HEK293 (cell line): Measurements from ENCODE around the gene MGAT5B.

ENCODE experiments used
- CTCF ChIA-PET: fragments of 350-600 bp; formaldehyde crosslinking; extraction: SDS; loops from one replicate; lab custom pipeline; 2021; ENCODE audit warnings: antibody characterized with exemption; lab: Yijun Ruan, JAX
- POLR2A ChIA-PET: fragments of 300-600 bp; formaldehyde crosslinking; extraction: SDS; loops from one replicate; lab custom pipeline; 2020; ENCODE audit warnings: antibody characterized with exemption, inconsistent platforms; lab: Yijun Ruan, JAX
- H3K27ac ChIP-seq: fragments of 200-500 bp; sonication (Bioruptor generic); 2 replicates; pipeline ENCODE4 v1.5.1; 2014; ENCODE audit warnings: low read depth, low read length, control low read depth, inconsistent platforms; ENCODE audit errors: extremely low read depth
- H3K36me3 ChIP-seq, 2 experiments: fragments of 200-500 bp in 1 of 2; sonication (Bioruptor generic) in 1 of 2; 1 replicate in 1 of 2; 2 replicates in 1 of 2; pipeline ENCODE4 v1.5.1; 2014 to 2017; ENCODE audit warnings: inconsistent platforms in 2 of 2, low read length in 2 of 2; ENCODE audit not compliant: control insufficient read depth in 2 of 2, insufficient read depth in 1 of 2
- H3K4me1 ChIP-seq: fragments of 200-500 bp; sonication (Bioruptor generic); 2 replicates; pipeline ENCODE4 v1.5.1; 2014; ENCODE audit warnings: mild to moderate bottlenecking, low read length, inconsistent platforms; ENCODE audit not compliant: control insufficient read depth, insufficient read depth
- H3K4me3 ChIP-seq: 2 replicates; pipeline ENCODE4 v1.5.1; 2011; ENCODE audit warnings: low read depth, mild to moderate bottlenecking, control low read depth, low read length, moderate library complexity
- H3K9me3 ChIP-seq: fragments of 200-500 bp; sonication (Bioruptor generic); 2 replicates; pipeline ENCODE4 v1.5.1; 2014; ENCODE audit warnings: low read depth, low read length, inconsistent platforms; ENCODE audit not compliant: control insufficient read depth, insufficient read depth
- BCL11A ChIP-seq: fragments of 450-650 bp; formaldehyde crosslinking; IDR thresholded peaks from 2 replicates; pipeline ENCODE4 v1.5.1; 2016; ENCODE audit warnings: low read depth, missing biosample characterization, missing genetic modification characterization
- GLIS2 ChIP-seq: fragments of 450-650 bp; formaldehyde crosslinking; IDR thresholded peaks from 2 replicates; pipeline ENCODE4 v1.5.1; 2016; ENCODE audit warnings: missing biosample characterization, missing genetic modification characterization
- KLF9 ChIP-seq: fragments of 450-650 bp; formaldehyde crosslinking; IDR thresholded peaks from 2 replicates; pipeline ENCODE4 v1.5.1; 2016; ENCODE audit warnings: missing biosample characterization, missing genetic modification characterization, low read depth
- TSHZ1 ChIP-seq: fragments of 450-650 bp; formaldehyde crosslinking; IDR thresholded peaks from 2 replicates; pipeline ENCODE4 v1.5.1; 2016; ENCODE audit warnings: missing biosample characterization, missing genetic modification characterization, borderline replicate concordance
- ZNF132 ChIP-seq: fragments of 450-650 bp; formaldehyde crosslinking; IDR thresholded peaks from 2 replicates; pipeline ENCODE4 v1.5.1; 2017; ENCODE audit warnings: missing biosample characterization, missing genetic modification characterization, borderline replicate concordance
- ZNF133 ChIP-seq: fragments of 450-650 bp; formaldehyde crosslinking; IDR thresholded peaks from 2 replicates; pipeline ENCODE4 v1.5.1; 2016; ENCODE audit warnings: missing biosample characterization, missing genetic modification characterization
- ZNF155 ChIP-seq: fragments of 450-650 bp; formaldehyde crosslinking; IDR thresholded peaks from 2 replicates; pipeline ENCODE4 v1.5.1; 2016; ENCODE audit warnings: missing biosample characterization, missing genetic modification characterization
- ZNF248 ChIP-seq: fragments of 450-650 bp; formaldehyde crosslinking; IDR thresholded peaks from 2 replicates; pipeline ENCODE4 v1.5.1; 2017; ENCODE audit warnings: missing biosample characterization, missing genetic modification characterization
- ZNF416 ChIP-seq: fragments of 450-650 bp; formaldehyde crosslinking; IDR thresholded peaks from 2 replicates; pipeline ENCODE4 v1.5.1; 2016; ENCODE audit warnings: missing biosample characterization, missing genetic modification characterization
- ZNF518A ChIP-seq: fragments of 450-650 bp; formaldehyde crosslinking; conservative IDR thresholded peaks from 2 replicates; pipeline ENCODE4 v1.5.1; 2016; ENCODE audit warnings: low read depth, missing biosample characterization, missing genetic modification characterization
- ZNF544 ChIP-seq: fragments of 450-650 bp; formaldehyde crosslinking; IDR thresholded peaks from 2 replicates; pipeline ENCODE4 v1.5.0; 2017; ENCODE audit warnings: missing biosample characterization, missing genetic modification characterization
- ZNF555 ChIP-seq: fragments of 450-650 bp; formaldehyde crosslinking; conservative IDR thresholded peaks from 2 replicates; pipeline ENCODE4 v1.5.1; 2017; ENCODE audit warnings: missing biosample characterization, mild to moderate bottlenecking, missing genetic modification characterization, inconsistent platforms
- ZNF571 ChIP-seq: fragments of 450-650 bp; formaldehyde crosslinking; IDR thresholded peaks from 2 replicates; pipeline ENCODE4 v1.5.0; 2017; ENCODE audit warnings: missing biosample characterization, missing genetic modification characterization
- ZNF610 ChIP-seq: fragments of 450-650 bp; formaldehyde crosslinking; IDR thresholded peaks from 2 replicates; pipeline ENCODE4 v1.5.1; 2016; ENCODE audit warnings: missing biosample characterization, missing genetic modification characterization, borderline replicate concordance
- ZNF621 ChIP-seq: fragments of 450-650 bp; formaldehyde crosslinking; IDR thresholded peaks from 2 replicates; pipeline ENCODE4 v1.5.1; 2017; ENCODE audit warnings: missing biosample characterization, missing genetic modification characterization
- ZNF658 ChIP-seq: fragments of 450-650 bp; formaldehyde crosslinking; IDR thresholded peaks from 2 replicates; pipeline ENCODE4; 2016; ENCODE audit warnings: missing biosample characterization, missing genetic modification characterization
- ZNF670 ChIP-seq: fragments of 450-650 bp; formaldehyde crosslinking; IDR thresholded peaks from 2 replicates; pipeline ENCODE4 v1.5.1; 2016; ENCODE audit warnings: missing biosample characterization, missing genetic modification characterization, low read depth
- ZNF768 ChIP-seq: fragments of 450-650 bp; formaldehyde crosslinking; IDR thresholded peaks from 2 replicates; pipeline ENCODE4 v1.5.1; 2018; ENCODE audit warnings: missing biosample characterization, mild to moderate bottlenecking, missing genetic modification characterization
- ZNF785 ChIP-seq: fragments of 450-650 bp; formaldehyde crosslinking; IDR thresholded peaks from 2 replicates; pipeline ENCODE4 v1.5.1; 2016; ENCODE audit warnings: missing biosample characterization, missing genetic modification characterization
- ZSCAN18 ChIP-seq: fragments of 450-650 bp; formaldehyde crosslinking; IDR thresholded peaks from 2 replicates; pipeline ENCODE4 v1.5.1; 2016; ENCODE audit warnings: missing biosample characterization, missing genetic modification characterization

The MGAT5B gene

GRCh38 chr17:76952402-76952801 lies 84.2 kb downstream of the MGAT5B start:
- ChIA-PET POLR2A (interaction anchor here (0.7 kb wide), 1 partner anchor 138 kb away, joined by 3 read pairs; no protein-coding TSS in a partner anchor), CTCF (interaction anchor here (1.1 kb wide), 1 partner anchor 84 kb away, joined by 3 read pairs; the partner anchor contains the start of gene MGAT5B)

More at GRCh38 chr17:76952402-76952801, 84.2 kb downstream of the MGAT5B start:
- no peaks in the 10 kb centered on the region for H3K4me1 ChIP-seq
- H3K4me3 ChIP-seq = no peak overlapping the region
- no peaks in the 10 kb centered on the region for H3K9me3 ChIP-seq
- H3K27ac ChIP-seq = no peak overlapping the region
- no peak for TF ChIP-seq GLIS2 (tag by site-specific recombination)
- no peak for TF ChIP-seq ZNF132 (tag by site-specific recombination)
- TF ChIP-seq BCL11A = no peak
- TF ChIP-seq ZNF621 (tag by site-specific recombination) = no peak
- no peak for TF ChIP-seq TSHZ1 (tag by site-specific recombination)
- no peak for TF ChIP-seq KLF9 (tag by site-specific recombination)
- TF ChIP-seq ZNF544 (tag by site-specific recombination) = no peak
- TF ChIP-seq ZSCAN18 (tag by site-specific recombination) = no peak
- no peak for TF ChIP-seq ZNF670 (tag by site-specific recombination)
- TF ChIP-seq ZNF133 (tag by site-specific recombination) = no peak
- TF ChIP-seq ZNF518A (tag by site-specific recombination) = no peak
- TF ChIP-seq ZNF610 = no peak
- TF ChIP-seq ZNF785 (tag by site-specific recombination) = no peak
- TF ChIP-seq ZNF155 (tag by site-specific recombination) = no peak
- TF ChIP-seq ZNF416 = no peak
- no peak for TF ChIP-seq ZNF248 (tag by site-specific recombination)
- TF ChIP-seq ZNF658 (tag by site-specific recombination) = no peak
- no peak for TF ChIP-seq ZNF768 (tag by site-specific recombination)
- TF ChIP-seq ZNF571 (tag by site-specific recombination) = no peak
- no peak for TF ChIP-seq ZNF555 (tag by site-specific recombination)
- no peaks in the 10 kb centered on the region for H3K36me3 ChIP-seq
